Measurements from ENCODE around the gene GNMT.
"Not testable (repeated sequence)": the region's sequence is repeated elsewhere in the genome, so short reads cannot be mapped to it uniquely, and the experiment has no call there.

GNMT gene

DNA sequence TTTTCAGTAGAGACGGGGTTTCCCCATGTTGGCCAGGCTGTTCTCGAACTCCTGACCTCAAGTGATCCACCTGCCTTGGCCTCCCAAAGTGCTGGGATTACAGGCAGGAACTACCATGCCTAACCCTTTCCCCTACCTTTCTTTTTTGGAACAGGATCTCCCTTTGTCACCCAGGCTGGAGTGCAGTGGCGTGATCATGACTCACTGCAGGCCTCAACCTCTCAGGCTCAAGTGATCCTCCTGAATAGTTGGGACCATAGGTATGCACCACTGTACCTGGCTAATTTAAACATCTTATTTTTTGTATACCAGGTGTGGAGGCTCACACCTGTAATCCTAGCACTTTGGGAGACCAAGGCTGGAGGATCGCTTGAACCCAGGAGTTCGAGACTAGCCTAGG is 19.2 kb upstream of the GNMT start:
- not testable (repeated sequence) for DNase-seq (ENCODE audit: low spot score)

DNA sequence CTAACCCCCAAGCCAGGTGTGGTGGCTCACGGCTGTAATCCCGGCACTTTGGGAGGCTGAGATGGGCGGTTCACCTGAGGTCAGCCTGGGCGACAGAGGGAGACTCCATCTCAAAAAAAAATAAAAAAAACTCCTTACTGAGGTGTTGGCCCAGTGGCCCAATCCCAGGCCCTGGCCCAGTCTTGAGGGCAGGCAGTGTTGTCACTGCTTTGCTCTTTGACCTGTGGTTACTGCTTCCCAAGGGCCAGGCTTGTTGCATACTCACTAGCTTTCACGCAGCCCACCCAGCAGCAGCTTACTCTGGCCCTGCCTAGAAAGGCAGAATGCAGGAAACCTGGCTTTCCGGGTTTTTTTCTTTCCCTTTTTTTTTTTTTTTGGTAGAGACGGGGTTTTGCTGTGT is 18.1 kb upstream of the GNMT start:
- no peak for DNase-seq (ENCODE audit: low spot score)

DNA sequence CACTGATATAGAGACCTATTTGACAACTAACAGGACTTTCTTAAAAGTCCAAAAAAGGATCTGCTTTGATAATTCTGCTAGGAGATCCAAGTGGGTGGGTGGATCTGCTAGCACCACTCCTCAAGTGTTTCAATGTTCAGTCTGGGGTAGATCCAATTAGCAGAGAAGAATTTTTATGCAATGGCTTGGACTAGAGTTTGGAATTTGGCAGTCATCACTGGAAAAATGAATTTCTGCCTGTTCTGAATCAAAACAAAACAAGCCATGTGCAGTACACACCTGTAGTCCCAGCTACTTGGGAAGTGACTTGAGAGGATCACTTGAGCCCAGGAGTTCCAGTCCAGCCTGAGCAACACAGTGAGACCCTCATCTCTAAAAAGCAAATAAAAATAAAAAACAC is 12.6 kb upstream of the GNMT start:
- no peak for DNase-seq (ENCODE audit: low spot score)

DNA sequence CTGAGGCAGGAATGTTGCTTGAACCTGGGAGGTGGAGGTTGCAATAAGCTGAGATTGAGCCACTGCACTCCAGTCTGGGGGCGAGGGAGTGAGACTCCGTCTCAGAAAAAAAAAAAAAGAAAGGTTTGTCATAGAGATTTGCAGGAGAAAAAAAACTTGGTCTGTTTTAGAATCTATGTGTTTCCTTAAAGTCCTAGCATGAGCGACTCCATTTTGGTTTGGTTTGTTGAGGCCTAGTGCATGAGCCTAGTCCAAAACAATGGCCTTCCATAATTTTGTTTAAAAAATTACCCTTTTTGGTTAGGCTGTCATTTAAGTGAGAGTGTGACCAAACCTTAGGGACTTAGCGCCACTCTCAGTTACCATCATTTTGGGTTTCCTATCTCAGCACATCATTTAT is 8.2 kb upstream of the GNMT start:
- no peak for DNase-seq (ENCODE audit: low spot score)

DNA sequence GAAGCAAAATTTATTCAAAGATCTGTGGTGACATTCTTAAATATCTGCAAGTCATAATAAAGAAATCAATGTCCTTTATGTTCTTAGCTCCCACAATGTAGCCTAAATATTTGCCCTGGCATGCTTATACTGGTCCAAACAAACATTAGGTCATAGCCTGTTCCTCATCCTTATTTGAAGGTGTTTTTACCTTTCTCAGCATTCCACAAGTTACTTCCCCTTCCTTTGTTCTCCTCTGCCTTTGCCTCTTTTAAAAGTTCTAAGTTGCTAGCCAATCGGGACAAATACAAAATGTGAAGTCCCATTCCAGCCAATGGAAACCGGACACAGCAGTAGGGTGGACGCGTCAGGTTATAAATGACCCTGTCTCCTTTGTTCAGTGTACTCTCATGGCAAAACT is 6.1 kb upstream of the GNMT start:
- DNase-seq (ENCODE audit: low spot score): not testable (repeated sequence)

DNA sequence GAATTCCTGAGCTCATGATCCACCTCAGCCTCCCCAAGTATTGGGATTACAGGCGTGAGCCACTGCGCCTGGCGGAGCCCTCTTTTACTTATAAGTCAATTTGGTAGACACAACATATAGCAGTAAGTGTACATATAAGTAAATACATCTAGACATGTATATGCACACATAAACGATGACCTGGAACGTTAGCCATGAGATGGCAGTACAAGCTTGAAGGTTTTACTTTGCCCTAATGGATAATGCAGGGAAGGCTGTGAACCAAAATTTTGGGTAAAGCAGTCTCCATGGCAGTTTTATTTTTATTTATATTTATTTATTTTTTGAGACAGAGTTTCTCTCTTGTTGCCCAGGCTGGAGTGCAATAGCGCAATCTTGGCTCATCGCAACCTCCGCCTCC is 2.4 kb upstream of the GNMT start:
- no peak for DNase-seq (ENCODE audit: low spot score)

DNA sequence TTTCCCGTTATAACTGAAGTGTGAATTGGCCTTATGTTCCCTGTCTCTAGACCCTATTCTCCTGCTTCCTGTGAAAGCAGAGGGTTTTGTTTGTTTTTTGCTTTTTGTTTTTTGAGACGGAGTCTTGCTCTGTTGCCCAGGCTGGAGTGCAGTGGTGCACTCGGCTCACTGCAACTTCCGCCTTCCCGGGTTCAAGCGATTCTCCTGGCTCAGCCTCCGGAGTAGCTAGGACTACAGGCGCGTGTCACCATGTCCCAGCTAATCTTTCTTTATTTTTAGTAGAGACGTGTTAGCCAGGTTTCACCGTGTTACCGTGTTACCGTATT is 674 bp upstream of the GNMT start:
- no peak for DNase-seq (ENCODE audit: low spot score)

DNA sequence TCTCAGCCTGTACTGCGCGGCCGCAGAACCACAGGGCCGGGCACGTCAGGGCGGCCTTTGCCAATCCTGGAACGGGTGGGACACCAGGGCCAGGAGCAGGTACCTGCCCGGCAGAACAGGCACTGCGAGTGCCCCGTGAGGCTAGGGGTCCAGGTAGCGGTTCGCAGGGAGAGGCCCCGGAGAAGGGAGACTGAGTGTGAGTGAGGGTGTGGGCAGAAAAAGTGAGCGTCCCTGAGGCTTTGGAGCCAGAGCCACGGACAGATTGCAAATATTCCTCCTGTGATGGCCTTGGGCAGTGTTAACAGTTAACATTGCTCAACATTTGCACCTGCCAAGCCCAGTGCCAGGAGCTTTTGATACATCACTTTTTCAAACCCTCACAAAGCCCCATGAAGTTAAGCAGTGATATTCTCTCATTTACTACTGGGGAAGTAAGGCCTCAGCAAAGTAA is 491 bp downstream of the GNMT start:
- no peak for DNase-seq (ENCODE audit: low spot score)

DNA sequence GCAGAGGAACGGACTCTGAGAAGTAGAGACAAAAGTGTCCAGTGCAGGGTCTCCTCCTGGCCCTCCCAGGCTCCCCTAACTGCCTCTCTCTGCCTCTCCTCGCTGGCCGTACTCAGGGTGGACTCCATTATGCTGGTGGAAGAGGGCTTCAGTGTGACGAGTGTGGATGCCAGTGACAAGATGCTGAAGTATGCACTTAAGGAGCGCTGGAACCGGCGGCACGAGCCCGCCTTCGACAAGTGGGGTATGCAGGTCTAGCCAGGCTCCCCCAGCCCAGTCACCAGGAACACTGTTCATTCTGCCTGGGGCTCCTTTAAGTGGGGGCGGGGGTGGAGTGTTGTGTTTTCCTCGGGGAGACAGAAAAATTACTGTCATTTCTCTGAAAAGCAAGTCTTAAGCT is 1.5 kb downstream of the GNMT start:
- no peak for DNase-seq (ENCODE audit: low spot score)

DNA sequence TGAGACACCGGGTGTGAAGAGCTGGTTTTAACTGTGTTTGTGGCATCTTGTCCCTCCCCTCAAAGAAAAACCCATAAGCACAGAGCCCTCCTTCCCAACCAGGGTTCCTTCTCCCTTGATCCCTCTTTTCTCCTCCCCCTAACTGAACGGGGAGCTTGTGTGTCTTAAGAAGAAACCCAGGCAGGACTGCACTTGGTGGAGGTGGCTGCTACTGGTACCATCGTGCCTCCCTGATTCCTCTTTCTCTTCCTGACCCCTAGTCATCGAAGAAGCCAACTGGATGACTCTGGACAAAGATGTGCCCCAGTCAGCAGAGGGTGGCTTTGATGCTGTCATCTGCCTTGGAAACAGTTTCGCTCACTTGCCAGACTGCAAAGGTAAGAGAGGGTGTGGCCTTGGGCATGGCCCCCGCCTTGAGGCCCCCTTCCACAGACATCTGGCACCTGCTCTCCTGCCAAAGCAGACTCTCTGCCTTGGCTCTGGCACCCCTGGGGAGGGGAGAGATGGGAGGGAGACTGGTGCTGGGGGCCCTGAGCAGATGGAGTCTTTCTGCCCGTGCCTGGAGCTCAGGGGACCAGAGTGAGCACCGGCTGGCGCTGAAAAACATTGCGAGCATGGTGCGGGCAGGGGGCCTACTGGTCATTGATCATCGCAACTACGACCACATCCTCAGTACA is 2.1 kb downstream of the GNMT start:
- DNase-seq (ENCODE audit: low spot score): no peak

DNA sequence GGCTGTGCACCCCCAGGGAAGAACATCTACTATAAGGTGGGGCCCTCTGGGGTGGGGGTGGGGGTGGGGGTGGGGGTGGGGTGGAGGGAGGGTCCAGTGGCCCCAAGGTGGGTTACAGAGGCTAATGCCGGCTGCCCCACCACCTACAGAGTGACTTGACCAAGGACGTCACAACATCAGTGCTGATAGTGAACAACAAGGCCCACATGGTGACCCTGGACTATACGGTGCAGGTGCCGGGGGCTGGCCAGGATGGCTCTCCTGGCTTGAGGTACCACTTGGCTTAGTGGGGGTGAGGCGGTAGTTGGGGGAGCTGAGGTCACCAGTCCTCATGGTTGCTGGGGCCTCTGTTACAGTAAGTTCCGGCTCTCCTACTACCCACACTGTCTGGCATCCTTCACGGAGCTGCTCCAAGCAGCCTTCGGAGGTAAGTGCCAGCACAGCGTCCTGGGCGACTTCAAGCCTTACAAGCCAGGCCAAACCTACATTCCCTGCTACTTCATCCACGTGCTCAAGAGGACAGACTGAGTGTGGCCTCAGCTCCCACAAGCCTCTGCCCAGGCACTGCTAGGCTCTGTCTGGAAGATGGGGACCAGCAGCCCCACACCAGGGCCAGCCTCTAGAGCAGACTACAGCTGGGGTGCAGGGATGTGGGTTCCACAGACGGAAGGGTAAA is 2.8 kb downstream of the GNMT start:
- DNase-seq (ENCODE audit: low spot score): no peak

DNA sequence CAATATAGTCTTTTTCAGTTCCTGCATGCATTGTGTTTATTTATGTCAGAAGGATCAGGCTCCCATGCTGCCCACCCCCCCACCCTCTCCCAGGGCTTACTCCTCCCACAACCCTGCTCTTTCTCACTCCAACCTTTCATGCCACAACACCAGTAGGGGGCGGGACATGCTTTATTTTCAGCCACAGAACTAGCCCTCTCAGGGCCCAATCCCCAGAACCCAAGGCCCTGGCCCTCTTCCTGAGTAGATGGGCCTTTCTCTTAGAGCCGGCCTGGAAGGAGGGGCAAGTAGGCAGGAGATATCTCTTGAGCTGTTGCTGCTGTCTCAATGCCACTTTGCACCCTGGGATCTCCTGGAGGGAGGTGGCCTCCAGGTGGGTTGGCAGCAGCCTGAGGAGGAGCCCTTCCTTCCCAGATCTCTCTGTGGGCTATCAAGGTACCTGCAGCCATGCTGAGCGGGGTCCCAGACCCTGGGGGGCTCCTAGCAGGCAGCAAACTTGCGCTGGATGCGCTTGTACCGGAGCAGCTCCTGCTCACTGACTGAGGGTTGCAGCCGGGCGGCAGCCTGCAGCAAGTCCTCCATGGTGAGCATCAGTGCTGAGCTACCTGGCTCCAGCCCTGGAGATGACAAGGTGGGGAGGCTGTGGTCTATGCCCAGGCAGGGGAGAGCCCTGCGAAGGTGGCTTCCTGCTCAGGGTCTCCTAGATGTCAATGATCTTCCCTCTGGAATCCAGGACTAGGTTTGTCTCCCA is 3.5 kb downstream of the GNMT start:
- peak; percentile 48 for DNase-seq (ENCODE audit: low spot score)

DNA sequence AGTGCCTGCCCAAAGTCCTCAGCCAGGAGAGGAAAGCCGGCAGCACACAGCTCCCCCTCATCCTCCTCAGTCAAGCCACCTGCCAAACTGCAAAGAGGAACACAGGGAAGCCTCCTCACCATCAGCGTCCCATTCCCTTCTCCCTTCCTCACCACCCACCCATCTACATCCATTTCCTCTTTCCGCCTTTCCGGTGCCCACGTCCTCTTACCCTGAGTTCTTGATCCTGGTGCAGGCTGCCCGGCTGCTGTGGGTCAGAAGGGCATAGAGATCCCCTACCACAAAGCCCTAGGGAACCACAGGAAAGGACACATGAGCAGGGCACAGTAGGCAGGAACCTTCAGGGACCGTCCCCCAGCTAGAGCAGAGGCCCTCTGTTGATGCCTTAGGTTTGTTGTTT is 6.0 kb downstream of the GNMT start:
- DNase-seq (ENCODE audit: low spot score): no peak

DNA sequence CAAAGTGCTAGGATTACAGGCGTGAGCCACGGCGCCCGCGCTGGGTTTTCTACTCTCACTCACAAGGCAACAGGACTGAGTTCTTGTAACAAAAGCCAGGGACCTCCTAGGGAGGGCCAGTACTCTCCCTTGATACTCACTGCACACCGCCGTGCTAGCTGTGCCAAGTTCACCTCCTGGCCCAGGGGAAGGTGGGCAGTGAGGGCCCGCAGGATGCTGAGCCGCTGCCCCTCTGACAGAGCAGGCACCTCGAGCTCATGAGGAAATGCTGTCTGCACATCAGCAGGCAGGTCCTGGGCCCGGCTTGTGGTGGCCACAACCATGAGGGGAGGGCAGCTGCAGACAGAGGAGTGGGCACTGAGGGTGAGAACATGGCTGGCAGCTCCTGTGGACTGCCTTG is 6.7 kb downstream of the GNMT start:
- DNase-seq (ENCODE audit: low spot score): no peak

DNA sequence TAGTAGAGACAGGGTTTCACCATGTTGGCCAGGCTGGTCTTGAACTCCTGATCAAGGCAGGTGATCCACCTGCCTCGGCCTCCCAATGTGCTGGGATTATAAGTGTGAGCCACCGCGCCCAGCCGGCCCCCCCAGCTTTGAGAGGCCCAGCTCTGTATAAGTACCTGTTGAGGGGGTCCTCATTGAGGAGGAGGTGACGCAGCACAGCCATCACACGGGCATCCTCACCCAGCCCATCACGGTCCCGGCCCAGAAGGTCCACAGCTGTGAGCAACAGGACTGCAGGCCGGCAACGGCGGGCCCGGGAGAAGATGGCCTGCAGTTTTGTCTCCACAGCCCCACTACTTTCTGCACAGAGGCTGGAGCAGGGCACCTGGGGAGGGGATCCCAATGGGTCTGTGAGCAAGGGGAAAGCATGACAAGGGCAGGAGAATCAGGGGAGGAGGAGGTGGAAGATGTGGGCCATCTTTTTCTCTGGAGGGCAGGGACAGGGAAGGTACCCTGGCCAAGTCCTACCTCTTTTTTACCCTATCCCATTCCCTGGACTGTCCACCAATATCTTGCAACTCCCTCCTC is 7.7 kb downstream of the GNMT start:
- no peak for DNase-seq (ENCODE audit: low spot score)

DNA sequence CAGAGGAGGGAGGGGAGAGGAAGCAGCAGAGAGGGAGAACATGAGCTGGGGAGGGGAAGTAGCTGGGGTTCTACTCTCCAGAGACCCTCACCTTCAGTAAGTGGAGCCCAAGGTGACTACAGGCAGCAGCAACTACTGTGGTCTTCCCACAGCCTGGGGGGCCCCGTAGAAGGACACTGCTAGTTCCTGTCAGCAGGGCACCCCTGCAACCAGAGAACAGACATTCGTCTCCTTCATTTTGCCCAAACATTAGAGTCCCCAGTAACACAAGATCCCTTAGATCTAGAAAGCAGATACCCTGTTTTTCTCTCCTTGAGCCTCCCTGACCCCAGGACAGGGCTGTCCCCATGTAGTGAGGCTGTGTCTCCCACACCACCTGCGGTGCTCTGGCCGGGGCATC is 8.2 kb downstream of the GNMT start:
- no peak for DNase-seq (ENCODE audit: low spot score)

DNA sequence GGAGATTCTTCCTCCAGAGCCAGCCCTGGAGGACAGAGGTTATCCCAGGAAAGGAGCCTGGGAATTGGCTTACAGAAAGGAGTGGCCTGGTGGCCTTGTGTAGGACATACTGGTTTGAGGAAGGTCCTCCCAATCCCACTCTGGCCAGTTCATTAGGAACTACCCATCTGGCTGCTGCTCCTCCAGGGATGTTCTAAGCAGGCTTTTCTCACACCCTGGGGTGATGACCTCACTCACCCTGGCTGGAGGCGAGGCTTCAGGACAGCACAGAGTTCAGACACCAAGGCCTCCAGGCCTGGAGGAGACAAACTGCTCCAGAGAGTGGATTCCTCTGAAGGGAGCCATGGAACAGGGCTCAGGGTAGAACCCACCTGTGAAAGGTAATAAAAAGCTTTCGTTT is 8.9 kb downstream of the GNMT start:
- no peak for DNase-seq (ENCODE audit: low spot score)

DNA sequence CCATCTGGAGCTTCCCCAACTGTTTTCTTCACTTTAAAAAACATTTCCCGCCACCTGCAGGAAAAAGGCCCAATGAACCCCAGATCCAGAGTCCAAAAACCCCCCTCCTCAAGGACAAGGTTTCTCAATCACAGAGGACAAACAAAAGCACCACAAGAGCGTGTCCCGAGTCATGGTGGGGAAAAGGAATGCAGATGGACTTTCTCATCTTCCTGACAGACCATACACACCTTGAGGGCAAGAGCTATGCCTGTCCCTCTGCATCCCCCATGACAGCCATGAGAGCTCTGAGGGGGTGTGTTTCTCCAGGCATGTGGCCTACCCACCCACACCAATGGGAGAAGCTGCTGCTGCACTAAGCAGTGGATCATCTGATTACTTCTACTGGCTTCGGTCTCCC is 9.4 kb downstream of the GNMT start:
- no peak for DNase-seq (ENCODE audit: low spot score)

DNA sequence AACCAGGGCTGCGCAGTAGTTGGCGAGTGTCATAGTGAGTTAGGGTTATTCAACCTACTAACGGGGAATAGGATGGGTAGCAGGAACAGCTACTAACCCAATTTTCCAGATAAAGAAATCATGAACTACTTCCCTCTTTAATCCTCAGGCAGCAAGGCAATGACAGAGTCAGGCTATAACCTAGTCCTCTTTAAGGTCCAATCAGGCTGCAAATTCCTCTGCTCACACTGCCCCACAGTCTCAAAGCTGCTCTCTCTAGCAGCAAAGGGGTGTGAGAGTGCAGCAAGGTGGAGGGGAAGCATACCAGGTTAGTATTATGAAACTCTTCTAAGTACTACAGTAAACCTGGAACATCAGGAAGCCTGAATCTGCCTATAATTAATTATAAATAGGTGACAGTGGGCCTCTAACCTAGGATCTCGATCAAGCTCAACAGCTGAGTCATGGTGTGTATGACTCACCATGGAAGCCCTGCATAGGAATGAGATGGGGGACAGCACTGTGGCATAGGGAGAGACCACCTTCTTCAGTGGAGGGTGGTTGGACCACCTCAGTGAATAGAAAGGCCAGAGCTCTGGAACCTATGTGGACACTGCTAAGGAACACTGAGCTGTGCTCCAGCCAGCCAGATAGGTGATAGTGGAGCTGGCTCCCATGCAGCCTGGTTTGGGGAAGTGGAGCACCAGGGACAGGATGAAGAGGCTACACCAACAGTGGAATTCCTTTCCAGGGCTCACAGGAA is 10.5 kb downstream of the GNMT start:
- no peak for DNase-seq (ENCODE audit: low spot score)

DNA sequence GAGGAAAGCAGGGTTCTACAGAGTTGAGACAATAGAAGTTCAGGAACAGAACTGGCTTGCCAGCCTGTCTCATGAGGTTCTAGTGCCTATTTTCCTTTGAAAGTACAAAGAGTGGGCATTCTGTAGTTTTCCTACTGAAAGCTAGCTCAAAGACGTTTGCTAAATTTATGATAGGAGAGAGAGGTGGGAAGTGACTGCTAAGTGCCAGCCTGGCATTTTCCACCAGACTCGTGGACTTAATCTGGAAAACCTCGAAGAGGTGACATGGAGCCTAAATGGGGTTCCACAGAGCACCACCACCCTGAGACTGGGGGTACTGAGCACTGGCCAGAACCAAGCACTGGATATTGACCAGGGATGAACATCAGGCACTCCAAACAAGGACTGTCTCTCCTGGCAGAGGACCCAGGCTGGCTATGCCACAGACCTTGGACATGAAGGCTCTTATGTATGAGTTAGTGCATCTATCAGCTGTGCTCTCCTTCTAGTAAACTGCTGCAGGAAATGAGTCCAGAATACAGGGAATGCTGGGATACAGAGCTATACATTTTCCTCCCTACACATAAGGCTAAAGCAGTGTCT is 11.3 kb downstream of the GNMT start:
- no peak for DNase-seq (ENCODE audit: low spot score)

DNA sequence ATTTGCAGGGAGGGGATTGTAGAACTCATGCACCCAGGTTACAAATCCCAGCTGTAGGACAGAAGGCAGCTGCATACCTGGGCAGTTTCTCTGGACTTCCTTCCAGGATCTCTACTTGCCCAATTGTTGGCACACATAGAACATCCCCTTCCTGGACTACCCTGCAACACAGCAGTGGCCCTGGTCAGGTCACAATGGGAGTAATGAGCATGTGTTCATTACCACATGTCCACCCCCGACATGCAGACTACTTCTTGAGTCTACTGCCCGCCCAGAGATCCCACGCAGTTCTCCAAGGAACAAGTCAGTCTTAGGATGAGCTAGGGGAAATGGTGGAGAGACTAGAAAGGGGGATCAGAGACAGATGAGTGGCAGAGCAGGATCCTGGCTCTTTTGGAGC is 13.4 kb downstream of the GNMT start:
- DNase-seq (ENCODE audit: low spot score): no peak

DNA sequence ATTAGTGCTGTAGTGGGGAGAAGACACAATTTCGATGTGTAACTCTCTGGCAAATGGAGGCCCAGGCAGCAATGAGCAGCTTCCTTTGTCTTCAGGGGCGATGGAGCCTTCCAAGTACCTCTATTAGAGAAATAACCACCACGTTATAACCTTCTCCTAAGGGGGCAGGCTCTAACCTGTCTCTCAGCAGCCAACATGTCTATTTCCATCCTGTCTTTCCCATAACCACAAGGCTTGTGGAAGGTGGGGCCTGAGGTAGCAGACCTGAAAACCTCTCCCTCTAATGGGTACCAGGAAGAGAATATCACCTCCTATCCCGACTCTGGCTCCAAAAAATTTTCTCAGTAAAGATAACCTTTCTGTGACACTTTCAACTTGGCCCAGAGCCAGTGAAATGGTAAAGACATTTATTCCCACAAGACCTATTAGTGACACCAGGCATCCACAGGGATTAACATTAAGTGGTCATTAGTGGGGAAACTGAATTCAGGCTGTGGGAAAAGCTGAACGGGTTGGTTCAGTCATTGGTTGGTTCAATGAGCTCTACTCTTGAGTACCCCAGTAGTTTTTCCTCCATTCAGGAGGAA is 14.5 kb downstream of the GNMT start:
- no peak for DNase-seq (ENCODE audit: low spot score)

All from HuH-7 (cell line).